Brain microvascular endothelial cell (primary cell): Measurements from ENCODE around the gene TTC24.

Experiments
- DNase-seq: peaks from one replicate; pipeline ENCODE4 v3.0.0-alpha.2; 2020
- H3K27ac ChIP-seq: fragments of 250-450 bp; sonication (Bioruptor Pico); 2 replicates; pipeline ENCODE4 v1.5.1; 2020; ENCODE audit warnings: mild to moderate bottlenecking, moderate library complexity
- H3K27me3 ChIP-seq: fragments of 250-450 bp; sonication (Bioruptor Pico); replicated peaks from 2 replicates; pipeline ENCODE4 v1.5.1; 2020; ENCODE audit warnings: mild to moderate bottlenecking
- H3K36me3 ChIP-seq: fragments of 250-450 bp; sonication (Bioruptor Pico); replicated peaks from 2 replicates; pipeline ENCODE4 v1.5.1; 2020; ENCODE audit warnings: mild to moderate bottlenecking
- H3K4me3 ChIP-seq: 2 replicates; pipeline ENCODE4 v1.5.1; 2011; ENCODE audit warnings: low read depth, mild to moderate bottlenecking, control low read depth, low read length, moderate library complexity
- CTCF ChIP-seq: IDR thresholded peaks from 2 replicates; pipeline ENCODE4 v1.5.1; 2011; ENCODE audit warnings: low read depth, mild to moderate bottlenecking, moderate library complexity, low read length, control low read depth, inconsistent platforms; ENCODE audit errors: missing control alignments
- in situ Hi-C: cut with HindIII; loops from 2 replicates; pipeline ENCODE4 v1.10.0; 2017; ENCODE audit warnings: low sequenced_read_pairs, low pct_ligation_motif_present

The TTC24 gene

GRCh38 chr1:156590326-156591180, 11.0 kb downstream of the TTC24 start:
- TF ChIP-seq CTCF, result no peak
- H3K27ac ChIP-seq, result no peak overlapping the region
- H3K4me3 ChIP-seq, result no peak overlapping the region
- H3K27me3 ChIP-seq, result no peaks in the 10 kb centered on the region
- H3K36me3 ChIP-seq, result peaks cover 13% of the 10 kb centered on the region
- in situ Hi-C loops, result no loop called here
- DNase-seq, result no peak

- TF ChIP-seq CTCF, result no peak
- peak overlapping the region; percentile 88 for H3K4me3 ChIP-seq
- H3K27me3 ChIP-seq, result no peaks in the 10 kb centered on the region
- H3K27ac ChIP-seq, result no peak overlapping the region
- DNase-seq, result no peak
- peaks cover 19% of the 10 kb centered on the region for H3K36me3 ChIP-seq
- in situ Hi-C loops, result no loop called here
Measured at GRCh38 chr1:156591181-156591431, 11.6 kb downstream of the TTC24 start.

GRCh38 chr1:156591432-156592157, 12.1 kb downstream of the TTC24 start, which contains the start of gene NAXE:
Gene NAXE (plus strand): TSS chr1:156591776. CDS start chr1:156591805, 29 bp downstream.
- Histone ChIP-seq H3K27ac (peak within 1 kb of the TSS; percentile 19), H3K36me3 (peaks cover 22% of the 10 kb centered on the region), H3K27me3 (no peaks in the 10 kb centered on the region), H3K4me3 (peak within 1 kb of the TSS; percentile 88)
- in situ Hi-C loops, result no loop called here
- DNase-seq, result no peak
- TF ChIP-seq CTCF, result no peak

- Histone ChIP-seq H3K27ac (no peak overlapping the region), H3K4me3 (peak overlapping the region; percentile 88), H3K27me3 (no peaks in the 10 kb centered on the region), H3K36me3 (peaks cover 29% of the 10 kb centered on the region)
- TF ChIP-seq CTCF, result no peak
- no peak for DNase-seq
- in situ Hi-C loops, result no loop called here
Measured at GRCh38 chr1:156592158-156592909, 12.8 kb downstream of the TTC24 start.

- in situ Hi-C loops, result no loop called here
- Histone ChIP-seq H3K36me3 (peaks cover 37% of the 10 kb centered on the region), H3K27me3 (no peaks in the 10 kb centered on the region), H3K4me3 (no peak overlapping the region), H3K27ac (no peak overlapping the region)
- no peak for DNase-seq
- no peak for TF ChIP-seq CTCF
Measured at GRCh38 chr1:156592910-156593660, 13.6 kb downstream of the TTC24 start.
